HTR-8/SVneo (cell line): Measurements from ENCODE around the gene MT2A.
A peak's percentile ranks its signal among the peaks of the same experiment; 100 is the strongest.

Experiments used
- DNase-seq: peaks from one replicate; pipeline ENCODE4 v3.0.0; 2011; ENCODE audit warnings: low spot score, mixed read lengths; ENCODE audit not compliant: insufficient read length
- FAIRE-seq: peaks from 2 replicates; lab custom pipeline; 2011; peaks lifted over from hg19 to GRCh38; lab: Jason Lieb, UNC

The MT2A gene

GRCh38 chr16:56634715-56635440 is 26.5 kb downstream of the MT2A start:
- FAIRE-seq (no peak), DNase-seq (no peak)

- FAIRE-seq, result no peak
- no peak for DNase-seq
These were observed 27.1 kb downstream of the MT2A start for GRCh38 chr16:56635441-56635967.

- DNase-seq (no peak), FAIRE-seq (no peak)
These were observed 28.4 kb downstream of the MT2A start for GRCh38 chr16:56636616-56637413.

- DNase-seq (no peak), FAIRE-seq (no peak)
These were observed 29.7 kb downstream of the MT2A start, which contains the start of gene MT1A for GRCh38 chr16:56637814-56638750. TSS of gene MT1A (plus strand) at chr16:56638666. CDS start at chr16:56638739, 73 bp downstream.

- FAIRE-seq, result no peak
- no peak for DNase-seq
These were observed 30.7 kb downstream of the MT2A start for GRCh38 chr16:56639045-56639444.

GRCh38 chr16:56640076-56640475 is 31.7 kb downstream of the MT2A start:
- FAIRE-seq, result no peak
- no peak for DNase-seq

- FAIRE-seq (no peak), DNase-seq (no peak)
These were observed 32.8 kb downstream of the MT2A start for GRCh38 chr16:56641166-56641565.

GRCh38 chr16:56643080-56643778 is 34.8 kb downstream of the MT2A start:
- DNase-seq (no peak), FAIRE-seq (no peak)

GRCh38 chr16:56643833-56644232 is 35.4 kb downstream of the MT2A start:
- DNase-seq (no peak), FAIRE-seq (no peak)

- DNase-seq (no peak), FAIRE-seq (no peak)
These were observed 36.9 kb downstream of the MT2A start for GRCh38 chr16:56645311-56645710.

GRCh38 chr16:56645838-56646237 is 37.5 kb downstream of the MT2A start:
- DNase-seq (no peak), FAIRE-seq (no peak)

- no peak for FAIRE-seq
- DNase-seq, result no peak
These were observed 39.5 kb downstream of the MT2A start for GRCh38 chr16:56647641-56648431.

GRCh38 chr16:56649271-56649670 is 40.9 kb downstream of the MT2A start:
- FAIRE-seq, result no peak

GRCh38 chr16:56649820-56650219 is 41.4 kb downstream of the MT2A start:
- DNase-seq (no peak), FAIRE-seq (no peak)

More at GRCh38 chr16:56649271-56649670, 40.9 kb downstream of the MT2A start:
- no peak for DNase-seq

GRCh38 chr16:56651586-56651985 is 43.2 kb downstream of the MT2A start, which contains the start of gene MT1B:
TSS of gene MT1B (plus strand) at chr16:56651886. CDS start at chr16:56651954, 68 bp downstream.
- DNase-seq, result no peak
- no peak for FAIRE-seq

GRCh38 chr16:56652600-56652999 is 44.2 kb downstream of the MT2A start:
- DNase-seq, result no peak
- no peak for FAIRE-seq

- FAIRE-seq (no peak), DNase-seq (no peak)
These were observed 44.8 kb downstream of the MT2A start for GRCh38 chr16:56653218-56653617.

- peak; percentile 69 for DNase-seq
- peak; percentile 28 for FAIRE-seq
These were observed 49.4 kb downstream of the MT2A start, which contains the start of gene MT1F for GRCh38 chr16:56657555-56658326. TSS of gene MT1F (plus strand) at chr16:56657959. CDS start at chr16:56658059, 100 bp downstream.
